Measurements from ENCODE around the gene MOGAT3.
"Not testable (repeated sequence)": the region's sequence is repeated elsewhere in the genome, so short reads cannot be mapped to it uniquely, and the experiment has no call there.

The MOGAT3 gene

GRCh38 chr7:101203740-101204738, 3.2 kb upstream of the MOGAT3 start:
- not testable (repeated sequence) for FAIRE-seq

DNA sequence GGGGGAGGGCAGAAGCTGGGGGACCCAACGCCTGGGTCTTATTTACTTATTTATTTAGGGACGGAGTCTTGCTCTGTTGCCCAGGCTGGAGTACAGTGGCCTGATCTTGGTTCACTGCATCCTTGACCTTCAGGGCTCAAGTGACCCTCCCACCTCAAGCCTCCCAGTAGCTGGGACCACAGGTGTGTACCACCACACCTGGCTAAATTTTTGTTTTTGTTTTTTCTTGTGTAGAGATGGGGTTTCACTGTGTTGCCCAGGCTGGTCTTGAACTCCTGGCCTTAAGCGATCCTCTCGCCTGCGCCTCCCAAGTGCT, 1.7 kb upstream of the MOGAT3 start:
- no peak for FAIRE-seq

- no peak for FAIRE-seq
These were observed 1.1 kb upstream of the MOGAT3 start for GRCh38 chr7:101201695-101202602.

- no peak for FAIRE-seq
These were observed 353 bp downstream of the MOGAT3 start for GRCh38 chr7:101200504-101200861.

- FAIRE-seq: not testable (repeated sequence)
These were observed 1.3 kb downstream of the MOGAT3 start for GRCh38 chr7:101199522-101199921.

- FAIRE-seq: no peak
These were observed 2.4 kb downstream of the MOGAT3 start for GRCh38 chr7:101198476-101198875.

GRCh38 chr7:101197991-101198390, 2.8 kb downstream of the MOGAT3 start:
- no peak for FAIRE-seq

- no peak for FAIRE-seq
These were observed 5.0 kb downstream of the MOGAT3 start for GRCh38 chr7:101195884-101196283.

GRCh38 chr7:101189109-101189508, 11.7 kb downstream of the MOGAT3 start:
- FAIRE-seq: no peak

DNA sequence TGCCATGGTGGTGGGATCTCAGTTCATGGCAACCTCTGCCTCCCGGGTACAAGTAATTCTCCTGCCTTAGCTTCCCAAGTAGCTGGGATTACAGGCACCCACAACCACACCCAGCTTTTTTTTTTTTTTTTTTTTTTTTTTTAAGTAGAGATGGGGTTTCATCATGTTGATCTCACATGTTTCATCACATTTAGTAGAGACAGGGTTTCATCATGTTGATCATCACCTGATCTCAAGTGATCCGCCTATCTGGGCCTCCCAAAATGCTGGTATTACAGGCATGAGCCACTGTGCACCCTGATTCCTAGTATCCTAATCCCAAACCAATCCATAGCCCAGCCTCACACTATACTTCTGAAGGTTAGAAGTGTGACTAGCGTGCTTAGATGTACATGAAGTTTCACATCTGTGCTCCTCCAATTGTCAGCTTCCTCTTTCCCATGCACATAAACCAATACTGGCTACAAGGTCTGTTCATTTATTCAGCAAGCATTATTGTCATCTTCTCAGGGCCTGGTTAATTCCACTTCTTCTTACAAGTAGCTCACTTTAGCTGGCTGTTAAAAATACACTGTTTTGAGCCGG, 13.9 kb downstream of the MOGAT3 start:
- FAIRE-seq: no peak

- no peak for FAIRE-seq
These were observed 14.6 kb downstream of the MOGAT3 start for GRCh38 chr7:101186194-101186593.

DNA sequence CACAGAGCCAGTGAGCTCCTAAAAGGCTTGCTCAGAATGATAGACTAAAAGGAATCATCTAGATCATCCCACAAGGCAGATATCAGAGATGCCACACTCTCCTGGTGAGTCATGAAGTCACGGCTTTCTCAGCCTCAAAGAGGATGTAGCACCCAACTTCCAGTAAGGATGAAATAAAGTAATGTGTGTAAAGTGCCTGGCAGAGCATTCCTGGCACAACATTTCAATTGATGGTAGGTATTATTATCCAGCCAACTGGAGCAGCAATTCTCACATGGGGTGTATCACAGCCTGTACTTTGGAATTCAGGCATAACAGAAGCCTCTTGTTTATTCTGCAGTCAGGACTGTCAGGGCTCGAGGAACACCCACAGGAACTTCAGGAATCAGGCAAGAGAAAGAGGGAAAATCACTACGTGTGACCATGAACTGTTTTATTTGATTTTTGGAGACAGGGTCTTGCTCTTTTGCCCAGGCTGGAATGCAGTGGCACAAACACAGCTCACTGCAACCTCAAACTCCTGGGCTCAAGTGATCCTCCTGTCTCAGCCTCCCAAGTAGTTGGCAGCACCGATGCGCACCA, 15.5 kb downstream of the MOGAT3 start:
- no peak for FAIRE-seq

GRCh38 chr7:101180130-101180755, 20.6 kb downstream of the MOGAT3 start, which contains the start of gene NAT16:
Gene NAT16 (minus strand): TSS chr7:101180293. CDS start chr7:101174807, 5,486 bp downstream.
- FAIRE-seq: no peak

DNA sequence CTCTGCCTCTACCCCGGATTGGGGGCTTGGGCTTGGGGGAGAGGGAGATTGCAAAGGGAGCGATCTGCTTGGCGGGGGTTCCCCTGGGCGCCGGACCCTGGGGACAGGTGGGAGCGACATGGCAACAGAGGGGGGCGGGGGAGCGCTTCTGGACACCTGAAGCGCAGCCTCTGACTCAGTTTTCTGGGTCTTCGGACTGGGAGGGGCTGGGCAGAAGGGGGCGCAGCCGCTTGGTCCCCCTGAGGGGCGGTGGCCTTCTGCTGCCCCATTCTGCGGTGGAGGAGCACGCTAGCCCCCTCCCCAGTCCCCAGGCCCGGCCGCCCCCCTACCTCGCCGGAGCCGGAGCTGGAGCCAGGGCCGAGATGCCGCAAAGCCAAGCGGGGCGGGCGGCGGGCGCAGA, 21.1 kb downstream of the MOGAT3 start:
- FAIRE-seq: no peak

GRCh38 chr7:101179117-101179516, 21.7 kb downstream of the MOGAT3 start:
- FAIRE-seq: no peak

GRCh38 chr7:101177644-101178043, 23.2 kb downstream of the MOGAT3 start:
- no peak for FAIRE-seq

DNA sequence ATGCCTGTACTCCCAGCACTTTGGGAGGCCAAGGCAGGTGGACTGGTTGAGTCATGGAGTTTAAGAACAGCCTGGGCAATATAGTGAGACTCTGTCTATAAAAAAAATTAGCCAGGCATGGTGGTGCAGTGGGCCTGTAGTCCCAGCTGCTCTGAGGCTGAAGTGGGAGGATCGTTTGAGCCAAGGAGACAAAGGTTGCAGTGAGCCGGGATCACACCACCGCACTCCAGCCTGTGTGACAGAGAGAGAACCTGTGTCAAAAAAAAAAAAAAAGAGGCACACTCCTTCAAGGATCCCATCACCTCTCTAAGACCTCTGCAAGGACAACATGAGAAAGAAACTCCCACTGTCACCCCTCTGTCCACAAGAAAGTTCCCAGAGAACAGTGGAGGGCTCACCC, 25.2 kb downstream of the MOGAT3 start:
- no peak for FAIRE-seq

DNA sequence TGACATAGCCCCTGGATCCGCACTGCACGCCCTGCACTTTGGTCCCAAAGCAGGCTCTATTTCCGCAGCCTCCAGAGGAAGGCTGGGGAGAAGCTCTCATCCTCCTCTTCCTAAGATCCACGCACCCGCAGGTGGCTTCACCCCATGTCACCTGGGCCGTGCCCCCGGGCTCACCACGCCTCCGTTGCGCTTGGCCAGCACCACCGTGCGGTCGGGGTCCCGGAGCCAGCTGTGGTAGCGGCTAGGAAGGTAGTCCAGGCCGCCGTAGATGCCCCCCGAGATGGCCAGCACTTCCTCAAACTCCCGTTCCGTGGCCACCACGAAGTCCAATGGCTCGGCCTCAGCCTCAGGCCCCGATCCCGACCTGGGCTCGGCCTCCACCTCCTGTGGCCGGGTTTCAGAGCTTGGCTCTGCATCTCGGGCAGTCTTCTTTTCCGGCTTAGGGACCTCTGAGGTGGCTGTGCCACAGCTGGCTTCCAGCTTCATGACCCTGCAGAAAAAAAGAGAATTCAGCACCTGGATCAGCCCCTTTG, 26.4 kb downstream of the MOGAT3 start:
- no peak for FAIRE-seq

- no peak for FAIRE-seq
These were observed 27.0 kb downstream of the MOGAT3 start for GRCh38 chr7:101173752-101174244.

DNA sequence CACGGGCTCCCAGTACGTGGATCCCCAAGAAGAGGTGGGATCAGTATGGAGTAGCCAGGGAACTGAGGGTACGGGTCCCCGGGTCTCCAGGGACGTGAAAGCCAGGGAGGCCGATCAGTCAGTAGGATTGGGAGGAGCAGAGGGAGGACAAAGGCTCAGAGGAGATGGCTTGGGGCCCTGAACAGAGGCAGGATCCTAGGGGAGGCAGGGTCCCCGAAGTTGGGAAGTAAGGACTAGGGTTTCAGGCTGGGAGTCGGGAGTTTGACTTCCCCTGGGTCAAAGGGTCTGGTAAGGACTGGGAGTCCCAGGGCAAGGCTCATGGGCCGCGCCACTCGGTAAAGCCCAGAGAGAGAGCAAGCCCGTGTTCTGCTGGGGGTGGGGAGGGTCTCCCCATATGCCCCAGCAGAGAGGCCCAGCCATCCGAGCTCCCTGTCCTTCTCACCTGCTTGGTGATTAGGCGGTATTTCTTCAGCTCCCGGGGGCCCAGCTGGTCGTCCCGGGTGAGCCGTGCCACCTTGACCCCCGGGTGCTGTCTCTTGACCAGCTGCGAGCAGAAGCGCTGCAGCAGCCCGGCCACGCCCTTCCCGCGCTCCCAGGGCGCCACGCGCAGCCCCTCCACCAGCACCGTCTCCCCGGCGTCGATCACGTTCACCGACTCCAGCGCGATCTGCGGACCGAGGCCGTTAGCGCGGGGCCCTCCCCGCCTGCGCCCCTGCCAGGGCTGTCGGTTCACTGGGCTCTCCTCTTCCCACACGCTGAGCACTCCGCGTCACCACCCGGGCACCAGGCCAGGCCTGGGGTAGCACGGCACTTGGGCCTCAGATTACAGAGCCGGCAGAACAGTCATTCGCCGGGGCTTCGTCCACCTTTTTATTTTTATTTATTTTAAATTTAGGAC, 27.7 kb downstream of the MOGAT3 start:
- no peak for FAIRE-seq
